Progenitor cell of endocrine pancreas (in vitro differentiated cells): ENCODE measurements around the gene SNRNP35. TPM values are rescaled to one million over a fixed set of nuclear protein-coding genes. Genes with fewer than 3 reads are reported as not detected.

Source experiments
- DNase-seq: peaks from one replicate; pipeline ENCODE4 v3.0.0; 2021; ENCODE audit warnings: low spot score; ENCODE audit not compliant: unreplicated experiment
- H3K27ac Mint-ChIP-seq: 2 replicates; pipeline ENCODE4 v1.8.0; 2021; ENCODE audit warnings: mild to moderate bottlenecking, moderate library complexity, mixed read lengths
- H3K27me3 Mint-ChIP-seq: 2 replicates; pipeline ENCODE4 v1.8.0; 2021; ENCODE audit warnings: mixed read lengths
- H3K36me3 Mint-ChIP-seq: 2 replicates; pipeline ENCODE4 v1.8.0; 2022; ENCODE audit warnings: mixed read lengths; ENCODE audit not compliant: insufficient read depth
- H3K4me1 Mint-ChIP-seq: 2 replicates; pipeline ENCODE4 v1.8.0; 2021; ENCODE audit warnings: low read depth, mixed read lengths
- H3K4me3 Mint-ChIP-seq: 2 replicates; pipeline ENCODE4 v1.8.0; 2021; ENCODE audit warnings: low read depth, mild to moderate bottlenecking, moderate library complexity, mixed read lengths
- H3K9me3 Mint-ChIP-seq: 2 replicates; pipeline ENCODE4 v1.8.0; 2021; ENCODE audit warnings: low read depth, mixed read lengths
- CTCF ChIP-seq: fragments of 200-600 bp; sonication (generic); IDR thresholded peaks from one replicate; pipeline ENCODE4 v1.5.0; 2021; ENCODE audit warnings: antibody characterized with exemption, mild to moderate bottlenecking; ENCODE audit not compliant: unreplicated experiment
- total RNA-seq: library from RNA; stranded (reverse); gene quantifications from 2 replicates; pipeline ENCODE4 v1.2.1, GENCODE V29; 2021

The SNRNP35 gene
- total RNA-seq, 1 donor from 2014 or later, result 29.2 TPM

GRCh38 chr12:123499332-123499731 lies 41.4 kb downstream of the SNRNP35 start:
- Mint-ChIP-seq H3K4me1 (no peaks in the 10 kb centered on the region), H3K4me3 (no peak overlapping the region), H3K27me3 (no peaks in the 10 kb centered on the region), H3K36me3 (peaks cover 21% of the 10 kb centered on the region), H3K9me3 (no peaks in the 10 kb centered on the region), H3K27ac (no peak overlapping the region)
- TF ChIP-seq CTCF, result no peak
- DNase-seq, result no peak

- TF ChIP-seq CTCF, result no peak
- H3K27ac Mint-ChIP-seq, result no peak overlapping the region
- DNase-seq, result no peak
- no peak overlapping the region for H3K4me3 Mint-ChIP-seq
- H3K9me3 Mint-ChIP-seq, result no peaks in the 10 kb centered on the region
- no peaks in the 10 kb centered on the region for H3K27me3 Mint-ChIP-seq
- H3K4me1 Mint-ChIP-seq, result no peaks in the 10 kb centered on the region
- H3K36me3 Mint-ChIP-seq, result peaks cover 16% of the 10 kb centered on the region
Measured at GRCh38 chr12:123502163-123502704, 44.3 kb downstream of the SNRNP35 start.

- no peak overlapping the region for H3K27ac Mint-ChIP-seq
- H3K4me3 Mint-ChIP-seq, result no peak overlapping the region
- H3K27me3 Mint-ChIP-seq, result no peaks in the 10 kb centered on the region
Measured at GRCh38 chr12:123506059-123506842, 48.3 kb downstream of the SNRNP35 start.

GRCh38 chr12:123506843-123507236 lies 48.9 kb downstream of the SNRNP35 start:
- Mint-ChIP-seq H3K4me3 (no peak overlapping the region), H3K27me3 (no peaks in the 10 kb centered on the region), H3K36me3 (peaks cover 6% of the 10 kb centered on the region), H3K27ac (no peak overlapping the region), H3K9me3 (no peaks in the 10 kb centered on the region), H3K4me1 (no peaks in the 10 kb centered on the region)
- no peak for DNase-seq
- no peak for TF ChIP-seq CTCF

More at GRCh38 chr12:123506059-123506842, 48.3 kb downstream of the SNRNP35 start:
- TF ChIP-seq CTCF, result no peak
- Mint-ChIP-seq H3K4me1 (no peaks in the 10 kb centered on the region), H3K9me3 (no peaks in the 10 kb centered on the region), H3K36me3 (peaks cover 6% of the 10 kb centered on the region)
- DNase-seq, result no peak

- Mint-ChIP-seq H3K27ac (no peak overlapping the region), H3K4me1 (no peaks in the 10 kb centered on the region), H3K27me3 (no peaks in the 10 kb centered on the region), H3K9me3 (no peaks in the 10 kb centered on the region), H3K36me3 (peaks cover 19% of the 10 kb centered on the region), H3K4me3 (no peak overlapping the region)
- no peak for TF ChIP-seq CTCF
- no peak for DNase-seq
Measured at GRCh38 chr12:123512838-123513665, 55.1 kb downstream of the SNRNP35 start.
